K562 (cell line): Measurements from ENCODE around the gene TMEM79.

Source experiments
- MAX ChIP-seq: sonication (generic); formaldehyde crosslinking; IDR thresholded peaks from 2 replicates; pipeline ENCODE4 v1.9.0; 2022; ENCODE audit warnings: mild to moderate bottlenecking, missing genetic modification reagents
- SREBF2 ChIP-seq: sonication (generic); formaldehyde crosslinking; IDR thresholded peaks from 2 replicates; pipeline ENCODE4 v1.4.0; 2020; ENCODE audit warnings: mild to moderate bottlenecking, missing genetic modification reagents
- USF2 ChIP-seq: sonication (generic); formaldehyde crosslinking; IDR thresholded peaks from 2 replicates; pipeline ENCODE4 v1.5.0; 2020; ENCODE audit warnings: missing genetic modification reagents

GRCh38 chr1:156310962-156311361, 26.8 kb downstream of the TMEM79 start:
- TF ChIP-seq SREBF2 (no peak), USF2 (no peak), MAX (CRISPR knock-in tag) (no peak)
